HepG2 (cell line): ENCODE measurements around the gene H6PD. TPM values are rescaled to one million over a fixed set of nuclear protein-coding genes. Genes with fewer than 3 reads are reported as not detected.

Source experiments
- EP300 ChIP-seq, 3 experiments: sonication (generic) in 1 of 3; formaldehyde crosslinking in 1 of 3; IDR thresholded peaks; 2 replicates each; pipeline versions ENCODE4 v1.5.1 to v1.6.1; 2011 to 2020; ENCODE audit warnings: low read depth in 2 of 3, low read length in 2 of 3, borderline replicate concordance in 1 of 3, improper control_type of control experiment in 1 of 3, mild to moderate bottlenecking in 1 of 3, missing genetic modification reagents in 1 of 3, moderate library complexity in 1 of 3
- EZH2 ChIP-seq: conservative IDR thresholded peaks from 2 replicates; pipeline ENCODE4 v1.6.1; 2012; ENCODE audit warnings: mild to moderate bottlenecking, low read depth, low read length, moderate library complexity
- FOSL1 ChIP-seq: sonication (generic); formaldehyde crosslinking; IDR thresholded peaks from 2 replicates; pipeline ENCODE4 v1.9.0; 2021; ENCODE audit warnings: missing genetic modification reagents, borderline replicate concordance
- FOXJ3 ChIP-seq: sonication (generic); formaldehyde crosslinking; IDR thresholded peaks from 2 replicates; pipeline ENCODE4 v1.4.0; 2020; ENCODE audit warnings: missing genetic modification reagents, mild to moderate bottlenecking, borderline replicate concordance
- FOXP1 ChIP-seq, 2 experiments: fragments of 450-650 bp in 1 of 2; IDR thresholded peaks; 2 replicates each; pipeline ENCODE4 v1.6.1; 2017 to 2018; ENCODE audit warnings: antibody characterized with exemption in 1 of 2
- GPN1 ChIP-seq: sonication (generic); formaldehyde crosslinking; IDR thresholded peaks from 2 replicates; pipeline ENCODE4 v1.5.1; 2020; ENCODE audit warnings: missing genetic modification reagents, borderline replicate concordance
- GTF2F1 ChIP-seq: fragments of 150-350 bp; IDR thresholded peaks from 2 replicates; pipeline ENCODE4 v1.6.1; 2014; ENCODE audit warnings: low read length
- HNF4G ChIP-seq, 2 experiments: sonication (generic) in 1 of 2; formaldehyde crosslinking in 1 of 2; IDR thresholded peaks; 2 replicates each; pipeline versions ENCODE4 v1.4.0 to v1.6.1; 2011 to 2020; ENCODE audit warnings: borderline replicate concordance in 2 of 2, low read depth in 2 of 2, mild to moderate bottlenecking in 2 of 2, low read length in 1 of 2, missing genetic modification reagents in 1 of 2, moderate library complexity in 1 of 2
- HOXA7 ChIP-seq: sonication (generic); formaldehyde crosslinking; IDR thresholded peaks from 2 replicates; pipeline ENCODE4 v1.8.1; 2022; ENCODE audit warnings: mild to moderate bottlenecking, missing genetic modification reagents, moderate library complexity
- KDM2A ChIP-seq: sonication (generic); formaldehyde crosslinking; IDR thresholded peaks from 2 replicates; pipeline ENCODE4 v1.4.0; 2020; ENCODE audit warnings: low read depth, missing genetic modification reagents, borderline replicate concordance
- MEF2D ChIP-seq: sonication (generic); formaldehyde crosslinking; IDR thresholded peaks from 2 replicates; pipeline ENCODE4 v1.5.1; 2020; ENCODE audit warnings: mild to moderate bottlenecking, missing genetic modification reagents
- NBN ChIP-seq: fragments of 450-650 bp; conservative IDR thresholded peaks from 2 replicates; pipeline ENCODE4 v1.6.1; 2017
- NFYB ChIP-seq: sonication (generic); formaldehyde crosslinking; IDR thresholded peaks from 2 replicates; pipeline ENCODE4 v1.4.0; 2020; ENCODE audit warnings: missing genetic modification reagents
- PCBP1 ChIP-seq: fragments of 200-400 bp; formaldehyde crosslinking; IDR thresholded peaks from 2 replicates; pipeline ENCODE4 v1.6.1; 2017; ENCODE audit warnings: mild to moderate bottlenecking, low read depth, low read length, borderline replicate concordance
- SIN3A ChIP-seq: IDR thresholded peaks from 2 replicates; pipeline ENCODE4 v1.6.1; 2011; ENCODE audit warnings: low read depth, mild to moderate bottlenecking, control low read depth, low read length, borderline replicate concordance
- TEAD3 ChIP-seq: optimal IDR thresholded peaks from 2 replicates; pipeline ENCODE3; 2016; ENCODE audit warnings: borderline replicate concordance
- TRIM24 ChIP-seq: sonication (generic); formaldehyde crosslinking; IDR thresholded peaks from 2 replicates; pipeline ENCODE4 v1.8.0; 2022; ENCODE audit warnings: mild to moderate bottlenecking, missing genetic modification reagents
- ZC3H13 ChIP-seq: sonication (generic); formaldehyde crosslinking; IDR thresholded peaks from 2 replicates; pipeline ENCODE4 v1.8.1; 2023; ENCODE audit warnings: mild to moderate bottlenecking, missing genetic modification reagents, moderate library complexity
- ZNF10 ChIP-seq: sonication (generic); formaldehyde crosslinking; IDR thresholded peaks from 2 replicates; pipeline ENCODE4 v1.4.0; 2020; ENCODE audit warnings: mild to moderate bottlenecking, low read depth, missing genetic modification reagents, borderline replicate concordance
- ZNF224 ChIP-seq: sonication (generic); formaldehyde crosslinking; IDR thresholded peaks from 2 replicates; pipeline ENCODE4 v1.5.0; 2020; ENCODE audit warnings: mild to moderate bottlenecking, missing genetic modification reagents
- ZNF598 ChIP-seq: sonication (generic); formaldehyde crosslinking; IDR thresholded peaks from 2 replicates; pipeline ENCODE4 v1.5.1; 2020; ENCODE audit warnings: mild to moderate bottlenecking, missing genetic modification reagents, borderline replicate concordance
- ZNF619 ChIP-seq: sonication (generic); formaldehyde crosslinking; IDR thresholded peaks from 2 replicates; pipeline ENCODE4 v1.4.0; 2020; ENCODE audit warnings: mild to moderate bottlenecking, missing genetic modification reagents
- ZNF768 ChIP-seq: sonication (generic); formaldehyde crosslinking; IDR thresholded peaks from 2 replicates; pipeline ENCODE4 v1.4.0; 2020; ENCODE audit warnings: missing genetic modification reagents
- ZNF816 ChIP-seq: sonication (generic); formaldehyde crosslinking; IDR thresholded peaks from 2 replicates; pipeline ENCODE4 v1.8.0; 2022; ENCODE audit warnings: missing genetic modification reagents, mild to moderate bottlenecking, borderline replicate concordance
- polyA plus RNA-seq, 8 experiments: library from polyadenylated mRNA; depleted of rRNA in 3 of 8; stranded (reverse) in 7 of 8; unstranded in 1 of 8; fragments of >200 nt; fragmentation: Illumina TruSeq in 4 of 8; extraction: Trizol in 4 of 8; gene quantifications; 2 replicates each; pipeline versions ENCODE4 v1.2.1 to v1.2.3, GENCODE V29; 2011 to 2016; ENCODE audit warnings: low read depth in 4 of 8, missing spikeins in 1 of 8, mixed read lengths in 1 of 8; ENCODE audit not compliant: insufficient read depth in 1 of 8
- total RNA-seq, 5 experiments: library from RNA; depleted of rRNA; stranded (reverse); fragments of >200 nt; fragmentation: Illumina TruSeq; extraction: Trizol; gene quantifications; 2 replicates each; pipeline ENCODE4 v1.2.3, GENCODE V29; 2016; ENCODE audit warnings: low read depth in 1 of 5
- TF ChIP-seq, protein P1 (sequence below): sonication (generic); formaldehyde crosslinking; IDR thresholded peaks from 2 replicates; pipeline ENCODE4 v1.5.0; 2020; ENCODE audit warnings: missing genetic modification reagents
- TF ChIP-seq, protein P2 (sequence below): sonication (generic); formaldehyde crosslinking; IDR thresholded peaks from 2 replicates; pipeline ENCODE4 v1.8.1; 2023; ENCODE audit warnings: missing genetic modification reagents, mild to moderate bottlenecking, borderline replicate concordance
- TF ChIP-seq, protein P3 (sequence below): conservative IDR thresholded peaks from 2 replicates; pipeline ENCODE4 v1.6.1; 2018; ENCODE audit warnings: missing genetic modification reagents
- TF ChIP-seq, protein P4 (sequence below): sonication (generic); IDR thresholded peaks from 2 replicates; pipeline ENCODE4 v1.6.1; 2016; ENCODE audit warnings: low read depth, borderline replicate concordance

The H6PD gene
- total and polyA plus RNA-seq, 2 of the 13 experiments (the other 11 are each of a cell fraction or from before 2014, with no cell fraction given) = 9.3 to 14.1 TPM

DNA sequence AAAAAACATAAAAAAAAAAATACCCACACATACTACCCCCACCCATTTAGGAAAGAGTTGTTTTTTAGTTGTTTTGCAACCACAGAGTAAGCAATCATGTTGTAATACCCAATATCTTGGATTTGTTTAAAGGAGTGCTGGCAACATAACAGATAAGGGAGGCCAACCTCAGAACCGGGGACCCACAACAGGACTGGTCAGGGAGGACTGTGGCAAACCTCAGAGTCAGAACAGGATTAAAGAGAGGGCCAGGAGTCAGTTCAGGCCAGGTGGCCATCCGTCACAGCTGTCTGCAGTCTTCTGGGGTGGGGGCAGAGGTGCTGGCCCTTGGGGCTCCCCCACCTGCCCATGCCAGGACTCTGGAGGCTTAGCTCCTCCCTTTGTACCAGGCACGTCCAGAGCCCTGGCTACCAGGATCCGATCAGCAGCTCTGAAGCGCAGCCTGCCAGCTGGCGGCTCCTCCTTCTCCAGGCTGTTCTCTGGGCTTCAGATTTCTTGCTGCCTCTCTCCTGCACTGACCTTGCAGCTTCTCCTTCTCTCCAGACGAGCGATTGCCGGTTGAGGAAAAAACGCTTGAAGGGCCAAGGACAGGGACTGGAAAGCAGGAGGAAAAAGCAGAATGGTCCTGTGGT, 7.9 kb downstream of the H6PD start (continued):
- TF ChIP-seq ZNF619 (CRISPR knock-in tag) (no peak), HNF4G (IDR thresholded peaks at IDR 0.05; ENCODE audit: borderline replicate concordance, low read depth, low read length) (no peak), HNF4G (CRISPR knock-in tag; IDR thresholded peaks at IDR 0.05; ENCODE audit: borderline replicate concordance, low read depth) (no peak), ZC3H13 (CRISPR knock-in tag) (no peak), SIN3A (no peak; the same call in 1 of the 2 replicates), GTF2F1 (no peak), EZH2 (no peak), TEAD3 (no peak), TRIM24 (CRISPR knock-in tag) (no peak), PCBP1 (no peak), KDM2A (CRISPR knock-in tag) (no peak), GPN1 (CRISPR knock-in tag) (no peak), EP300 (IDR thresholded peaks at IDR 0.05; ENCODE audit: low read depth in 2 of 2, low read length in 2 of 2) (peak in 1 of 2 experiments; percentile 75; a peak in 2 of 4 replicates), EP300 (CRISPR knock-in tag; IDR thresholded peaks at IDR 0.05; ENCODE audit: borderline replicate concordance) (no peak), FOXJ3 (CRISPR knock-in tag) (peak; percentile 50; the same call in 1 of the 2 replicates), FOXP1 (IDR thresholded peaks at IDR 0.05) (peak; percentile 40; the same call in 1 of the 2 replicates), FOXP1 (CRISPR knock-in tag; IDR thresholded peaks at IDR 0.05) (peak; percentile 92), NBN (no peak), MEF2D (CRISPR knock-in tag) (no peak), HOXA7 (CRISPR knock-in tag) (no peak), ZNF10 (no peak), ZNF816 (CRISPR knock-in tag) (no peak), ZNF598 (CRISPR knock-in tag) (no peak), ZNF768 (peak; percentile 26; the same call in 1 of the 2 replicates), FOSL1 (no peak), ZNF224 (CRISPR knock-in tag) (no peak), NFYB (CRISPR knock-in tag) (no peak)
- TF ChIP-seq, protein P1, sequence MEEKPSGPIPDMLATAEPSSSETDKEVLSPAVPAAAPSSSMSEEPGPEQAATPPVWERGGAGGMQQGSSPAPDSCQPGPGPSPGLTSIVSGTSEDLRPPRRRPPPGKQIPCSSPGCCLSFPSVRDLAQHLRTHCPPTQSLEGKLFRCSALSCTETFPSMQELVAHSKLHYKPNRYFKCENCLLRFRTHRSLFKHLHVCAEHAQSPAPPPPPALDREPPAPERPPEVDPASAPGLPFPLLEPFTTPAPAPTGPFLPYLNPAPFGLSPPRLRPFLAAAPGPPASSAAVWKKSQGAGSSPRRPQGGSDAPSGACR (CRISPR knock-in tag) = no peak
- TF ChIP-seq, protein P2, sequence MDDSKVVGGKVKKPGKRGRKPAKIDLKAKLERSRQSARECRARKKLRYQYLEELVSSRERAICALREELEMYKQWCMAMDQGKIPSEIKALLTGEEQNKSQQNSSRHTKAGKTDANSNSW = no peak
- TF ChIP-seq, protein P3, sequence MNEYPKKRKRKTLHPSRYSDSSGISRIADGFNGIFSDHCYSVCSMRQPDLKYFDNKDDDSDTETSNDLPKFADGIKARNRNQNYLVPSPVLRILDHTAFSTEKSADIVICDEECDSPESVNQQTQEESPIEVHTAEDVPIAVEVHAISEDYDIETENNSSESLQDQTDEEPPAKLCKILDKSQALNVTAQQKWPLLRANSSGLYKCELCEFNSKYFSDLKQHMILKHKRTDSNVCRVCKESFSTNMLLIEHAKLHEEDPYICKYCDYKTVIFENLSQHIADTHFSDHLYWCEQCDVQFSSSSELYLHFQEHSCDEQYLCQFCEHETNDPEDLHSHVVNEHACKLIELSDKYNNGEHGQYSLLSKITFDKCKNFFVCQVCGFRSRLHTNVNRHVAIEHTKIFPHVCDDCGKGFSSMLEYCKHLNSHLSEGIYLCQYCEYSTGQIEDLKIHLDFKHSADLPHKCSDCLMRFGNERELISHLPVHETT (CRISPR knock-in tag) = no peak
- TF ChIP-seq, protein P4, sequence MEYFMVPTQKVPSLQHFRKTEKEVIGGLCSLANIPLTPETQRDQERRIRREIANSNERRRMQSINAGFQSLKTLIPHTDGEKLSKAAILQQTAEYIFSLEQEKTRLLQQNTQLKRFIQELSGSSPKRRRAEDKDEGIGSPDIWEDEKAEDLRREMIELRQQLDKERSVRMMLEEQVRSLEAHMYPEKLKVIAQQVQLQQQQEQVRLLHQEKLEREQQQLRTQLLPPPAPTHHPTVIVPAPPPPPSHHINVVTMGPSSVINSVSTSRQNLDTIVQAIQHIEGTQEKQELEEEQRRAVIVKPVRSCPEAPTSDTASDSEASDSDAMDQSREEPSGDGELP = peak; percentile 40; the same call in 1 of the 2 replicates
